Neural progenitor cell (in vitro differentiated cells): ENCODE results near the gene THAP12. TPM values are rescaled to one million over a fixed set of nuclear protein-coding genes. Genes with fewer than 3 reads are reported as not detected.

Source experiments
- DNase-seq: peaks from one replicate; pipeline ENCODE4 v3.0.0-alpha.2; 2016; ENCODE audit warnings: low spot score
- H2AFZ ChIP-seq: fragments of 200-600 bp; sonication (generic); replicated peaks from 2 replicates; pipeline ENCODE4 v1.6.1; 2016; ENCODE audit warnings: antibody characterized with exemption
- H3F3A ChIP-seq: fragments of 200-600 bp; sonication (generic); 2 replicates; pipeline ENCODE4 v1.6.1; 2016; ENCODE audit warnings: antibody characterized with exemption, low read depth
- H3K27ac ChIP-seq: fragments of 200-600 bp; sonication (generic); 2 replicates; pipeline ENCODE4 v1.5.1; 2016; ENCODE audit warnings: mild to moderate bottlenecking
- H3K27me3 ChIP-seq: fragments of 200-600 bp; sonication (generic); 2 replicates; pipeline ENCODE4 v1.6.1; 2016; ENCODE audit warnings: mild to moderate bottlenecking, moderate library complexity
- H3K36me3 ChIP-seq: fragments of 200-600 bp; sonication (generic); 2 replicates; pipeline ENCODE4 v1.5.1; 2016
- H3K4me1 ChIP-seq: fragments of 200-600 bp; sonication (generic); 2 replicates; pipeline ENCODE4 v1.6.1; 2016; ENCODE audit warnings: mixed run types
- H3K4me2 ChIP-seq: fragments of 200-600 bp; sonication (generic); 2 replicates; pipeline ENCODE4 v1.6.1; 2016
- H3K4me3 ChIP-seq: fragments of 200-600 bp; sonication (generic); 2 replicates; pipeline ENCODE4 v1.5.1; 2016
- H3K79me2 ChIP-seq: fragments of 200-600 bp; sonication (generic); 2 replicates; pipeline ENCODE4 v1.6.1; 2016; ENCODE audit warnings: low read depth
- H3K9ac ChIP-seq: fragments of 200-600 bp; sonication (generic); 2 replicates; pipeline ENCODE4 v1.6.1; 2016
- H3K9me3 ChIP-seq: fragments of 200-600 bp; sonication (generic); 2 replicates; pipeline ENCODE4 v1.5.1; 2016; ENCODE audit warnings: low read depth
- H4K20me1 ChIP-seq: fragments of 200-600 bp; sonication (generic); 2 replicates; pipeline ENCODE4 v1.6.1; 2016; ENCODE audit warnings: low read depth
- H3K27ac Mint-ChIP-seq: 3 replicates; pipeline ENCODE4 v1.8.0; 2021; ENCODE audit warnings: mixed read lengths
- H3K27me3 Mint-ChIP-seq: 2 replicates; pipeline ENCODE4 v1.8.0; 2022; ENCODE audit warnings: low read depth, mild to moderate bottlenecking, inconsistent platforms, moderate library complexity, mixed read lengths; ENCODE audit not compliant: insufficient read depth
- H3K36me3 Mint-ChIP-seq: 3 replicates; pipeline ENCODE4 v1.8.0; 2021; ENCODE audit warnings: mixed read lengths
- H3K4me1 Mint-ChIP-seq: 3 replicates; pipeline ENCODE4 v1.8.0; 2021; ENCODE audit warnings: mixed read lengths
- H3K4me3 Mint-ChIP-seq: 3 replicates; pipeline ENCODE4 v1.8.0; 2021; ENCODE audit warnings: mild to moderate bottlenecking, moderate library complexity, mixed read lengths
- H3K9me3 Mint-ChIP-seq: 3 replicates; pipeline ENCODE4 v1.8.0; 2020; ENCODE audit warnings: mixed read lengths
- EZH2 ChIP-seq: fragments of 200-600 bp; sonication (generic); IDR thresholded peaks from 2 replicates; pipeline ENCODE4 v1.6.1; 2017; ENCODE audit warnings: antibody characterized with exemption, mild to moderate bottlenecking, moderate library complexity
- EZH2phosphoT487 ChIP-seq: fragments of 200-600 bp; sonication (generic); IDR thresholded peaks from 2 replicates; pipeline ENCODE4 v1.6.1; 2017; ENCODE audit warnings: antibody characterized with exemption
- total RNA-seq: library from RNA; depleted of rRNA; stranded (reverse); fragments of >200 nt; gene quantifications from 2 replicates; pipeline ENCODE4 v1.2.3, GENCODE V29; 2015; ENCODE audit warnings: low replicate concordance
- TF ChIP-seq, protein P1 (sequence below): fragments of 200-600 bp; sonication (generic); IDR thresholded peaks from 2 replicates; pipeline ENCODE4 v1.5.1; 2017; ENCODE audit warnings: antibody characterized with exemption, mild to moderate bottlenecking

THAP12 gene
- total RNA-seq, 1 donor from 2014 or later = 112 TPM

GRCh38 chr11:76376746-76377558, 4.0 kb downstream of the THAP12 start:
- Histone ChIP-seq H2AFZ (no peak overlapping the region), H3F3A (peaks cover 14% of the 10 kb centered on the region), H3K27ac (no peak overlapping the region), H3K4me2 (no peak overlapping the region), H3K4me3 (no peak overlapping the region), H3K4me1 (peaks cover 8% of the 10 kb centered on the region), H3K79me2 (peaks cover 92% of the 10 kb centered on the region), H3K9me3 (no peaks in the 10 kb centered on the region), H3K9ac (no peak overlapping the region), H3K27me3 (no peaks in the 10 kb centered on the region), H3K36me3 (no peaks in the 10 kb centered on the region), H4K20me1 (peaks cover 57% of the 10 kb centered on the region)
- no peaks in the 10 kb centered on the region for H3K9me3 Mint-ChIP-seq
- TF ChIP-seq EZH2 (no peak), EZH2phosphoT487 (no peak)
- TF ChIP-seq, protein P1, sequence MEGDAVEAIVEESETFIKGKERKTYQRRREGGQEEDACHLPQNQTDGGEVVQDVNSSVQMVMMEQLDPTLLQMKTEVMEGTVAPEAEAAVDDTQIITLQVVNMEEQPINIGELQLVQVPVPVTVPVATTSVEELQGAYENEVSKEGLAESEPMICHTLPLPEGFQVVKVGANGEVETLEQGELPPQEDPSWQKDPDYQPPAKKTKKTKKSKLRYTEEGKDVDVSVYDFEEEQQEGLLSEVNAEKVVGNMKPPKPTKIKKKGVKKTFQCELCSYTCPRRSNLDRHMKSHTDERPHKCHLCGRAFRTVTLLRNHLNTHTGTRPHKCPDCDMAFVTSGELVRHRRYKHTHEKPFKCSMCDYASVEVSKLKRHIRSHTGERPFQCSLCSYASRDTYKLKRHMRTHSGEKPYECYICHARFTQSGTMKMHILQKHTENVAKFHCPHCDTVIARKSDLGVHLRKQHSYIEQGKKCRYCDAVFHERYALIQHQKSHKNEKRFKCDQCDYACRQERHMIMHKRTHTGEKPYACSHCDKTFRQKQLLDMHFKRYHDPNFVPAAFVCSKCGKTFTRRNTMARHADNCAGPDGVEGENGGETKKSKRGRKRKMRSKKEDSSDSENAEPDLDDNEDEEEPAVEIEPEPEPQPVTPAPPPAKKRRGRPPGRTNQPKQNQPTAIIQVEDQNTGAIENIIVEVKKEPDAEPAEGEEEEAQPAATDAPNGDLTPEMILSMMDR = no peak
- peaks cover 23% of the 10 kb centered on the region for H3K4me1 Mint-ChIP-seq
- DNase-seq = no peak
- H3K27me3 Mint-ChIP-seq = peaks cover 4% of the 10 kb centered on the region
- H3K4me3 Mint-ChIP-seq = no peak overlapping the region
- H3K36me3 Mint-ChIP-seq = peaks cover 4% of the 10 kb centered on the region
- no peak overlapping the region for H3K27ac Mint-ChIP-seq

- Histone ChIP-seq H2AFZ (no peak overlapping the region), H3K9ac (no peak overlapping the region), H3K27ac (no peak overlapping the region), H3K79me2 (peaks cover 97% of the 10 kb centered on the region), H3F3A (no peaks in the 10 kb centered on the region), H3K36me3 (no peaks in the 10 kb centered on the region), H3K4me2 (no peak overlapping the region), H3K4me3 (no peak overlapping the region), H3K27me3 (no peaks in the 10 kb centered on the region), H3K9me3 (no peaks in the 10 kb centered on the region), H3K4me1 (no peaks in the 10 kb centered on the region), H4K20me1 (peaks cover 38% of the 10 kb centered on the region)
- TF ChIP-seq EZH2phosphoT487 (no peak), EZH2 (no peak)
- TF ChIP-seq, protein P1 = no peak
- no peak overlapping the region for H3K4me3 Mint-ChIP-seq
- DNase-seq = no peak
- H3K36me3 Mint-ChIP-seq = no peaks in the 10 kb centered on the region
- H3K4me1 Mint-ChIP-seq = peaks cover 6% of the 10 kb centered on the region
- no peaks in the 10 kb centered on the region for H3K27me3 Mint-ChIP-seq
- H3K27ac Mint-ChIP-seq = no peak overlapping the region
- no peaks in the 10 kb centered on the region for H3K9me3 Mint-ChIP-seq
Measured at GRCh38 chr11:76371170-76371569, 9.8 kb downstream of the THAP12 start.

- Mint-ChIP-seq H3K27me3 (no peaks in the 10 kb centered on the region), H3K36me3 (peaks cover 3% of the 10 kb centered on the region), H3K4me1 (peaks cover 9% of the 10 kb centered on the region), H3K4me3 (no peak overlapping the region), H3K9me3 (no peaks in the 10 kb centered on the region), H3K27ac (no peak overlapping the region)
- H3K4me1 ChIP-seq = no peaks in the 10 kb centered on the region
- H4K20me1 ChIP-seq = peaks cover 28% of the 10 kb centered on the region
- no peaks in the 10 kb centered on the region for H3F3A ChIP-seq
- no peak overlapping the region for H3K27ac ChIP-seq
- DNase-seq = no peak
- peaks cover 97% of the 10 kb centered on the region for H3K79me2 ChIP-seq
- no peaks in the 10 kb centered on the region for H3K27me3 ChIP-seq
- no peak overlapping the region for H3K9ac ChIP-seq
- H3K4me2 ChIP-seq = no peak overlapping the region
- no peaks in the 10 kb centered on the region for H3K36me3 ChIP-seq
- no peak overlapping the region for H3K4me3 ChIP-seq
- H3K9me3 ChIP-seq = no peaks in the 10 kb centered on the region
- TF ChIP-seq, protein P1 = no peak
- no peak for TF ChIP-seq EZH2phosphoT487
- no peak for TF ChIP-seq EZH2
- H2AFZ ChIP-seq = no peak overlapping the region
Measured at GRCh38 chr11:76369406-76369805, 11.5 kb downstream of the THAP12 start.
